Erythroblast (primary cell): ENCODE measurements around the gene AGAP9.

Source experiments
- GATA1 ChIP-seq: IDR thresholded peaks from 2 replicates; pipeline ENCODE4 v1.6.1; 2011; ENCODE audit warnings: low read depth, mild to moderate bottlenecking, control low read depth, low read length, moderate library complexity
- POLR2A ChIP-seq: IDR thresholded peaks from 2 replicates; pipeline ENCODE4 v1.6.1; 2011; ENCODE audit warnings: mild to moderate bottlenecking, low read length

GRCh38 chr10:47456794-47457527, 66.5 kb downstream of the AGAP9 start:
- TF ChIP-seq POLR2A (no peak), GATA1 (no peak)
